Measurements from ENCODE around the gene M6PR. TPM values are rescaled to one million over a fixed set of nuclear protein-coding genes. Genes with fewer than 3 reads are reported as not detected.

M6PR gene
- total and polyA plus RNA-seq, 10 of the 15 experiments (the other 5 are each of a cell fraction or from before 2014, with no cell fraction given): 65.4 to 209 (median 139) TPM

- peaks cover 16% of the 10 kb centered on the region; the same call in 1 of the 2 replicates for H3K4me1 ChIP-seq (ENCODE audit: control insufficient read depth, insufficient read depth, low read length)
- H3K79me2 ChIP-seq (ENCODE audit: control insufficient read depth, insufficient read depth, low read length): no peaks in the 10 kb centered on the region
- BruUV-seq (replicated peaks): no TSS peak
- intact Hi-C loops (cut with micrococcal nuclease; ENCODE audit: unreplicated experiment): no loop called here
- no peak for DNase-seq (ENCODE audit: low read depth, low spot score)
- no peaks in the 10 kb centered on the region for H4K20me1 ChIP-seq (ENCODE audit: control insufficient read depth, insufficient read depth)
- no peak overlapping the region for H3K4me3 ChIP-seq
- no peak overlapping the region for H2AFZ ChIP-seq (ENCODE audit: control insufficient read depth, low read depth, low read length)
- no peak overlapping the region for H3K4me2 ChIP-seq (ENCODE audit: control insufficient read depth, insufficient read depth)
- H3K9ac ChIP-seq (ENCODE audit: control insufficient read depth, insufficient read depth, low read length): no peak overlapping the region
- RAD21 ChIA-PET (ENCODE audit: unreplicated experiment): no interaction called here
- 93% methylated on average over 4 of the region's 4 CpGs for WGBS (ENCODE audit: insufficient coverage, insufficient replicate concordance, low lambda C conversion rate, missing lambda C conversion rate)
- no peaks in the 10 kb centered on the region for H3K36me3 ChIP-seq (ENCODE audit: control insufficient read depth in 2 of 2, insufficient read depth in 2 of 2, low read length in 1 of 2)
- in situ Hi-C loops (cut with MboI): no loop called here
- no peaks in the 10 kb centered on the region for H3K27me3 ChIP-seq (replicated peaks in 1 of 2; ENCODE audit: control insufficient read depth in 2 of 2, insufficient read depth in 2 of 2, low read length in 1 of 2)
- CTCF ChIA-PET: no interaction called here
- POLR2A ChIA-PET: no interaction called here
- SMC1A ChIA-PET (ENCODE audit: uncharacterized antibody, unreplicated experiment): no interaction called here
- ATAC-seq: no peak
- H3K27ac ChIP-seq (ENCODE audit: control insufficient read depth, insufficient read depth): no peak overlapping the region
- FAIRE-seq: no peak
- no peaks in the 10 kb centered on the region for H3K9me3 ChIP-seq (replicated peaks; ENCODE audit: control insufficient read depth, insufficient read depth, low read length)
- TF ChIP-seq ZNF274 (IDR thresholded peaks at IDR 0.05; ENCODE audit: insufficient read depth, insufficient read length) (no peak), HDGF (IDR thresholded peaks at IDR 0.05) (no peak)
Measured at GRCh38 chr12:8995021-8995775, 45.8 kb upstream of the M6PR start.

- TF ChIP-seq ZNF592 (IDR thresholded peaks at IDR 0.05) (no peak), FOXK2 (IDR thresholded peaks at IDR 0.05) (no peak), CEBPB (IDR thresholded peaks at IDR 0.05; ENCODE audit: borderline replicate concordance in 1 of 2, low read depth in 2 of 2, low read length in 2 of 2) (no peak), CUX1 (IDR thresholded peaks at IDR 0.05; ENCODE audit: insufficient replicate concordance, low read depth, low read length) (no peak), STAT3 (IDR thresholded peaks at IDR 0.05; ENCODE audit: low read depth, low read length) (no peak)
- POLR2A ChIA-PET: no interaction called here
- BruUV-seq (replicated peaks): no TSS peak
- RAD21 ChIA-PET (ENCODE audit: unreplicated experiment): no interaction called here
- no peaks in the 10 kb centered on the region for H3K79me2 ChIP-seq (ENCODE audit: control insufficient read depth, insufficient read depth, low read length)
- H3K4me1 ChIP-seq (ENCODE audit: control insufficient read depth, insufficient read depth, low read length): peaks cover 16% of the 10 kb centered on the region; the same call in 1 of the 2 replicates
- no peak overlapping the region for H3K4me2 ChIP-seq (ENCODE audit: control insufficient read depth, insufficient read depth)
- no peak for ATAC-seq
- CTCF ChIA-PET: no interaction called here
- no peak overlapping the region for H3K4me3 ChIP-seq
- H3K9ac ChIP-seq (ENCODE audit: control insufficient read depth, insufficient read depth, low read length): no peak overlapping the region
- no peaks in the 10 kb centered on the region for H3K9me3 ChIP-seq (replicated peaks; ENCODE audit: control insufficient read depth, insufficient read depth, low read length)
- H4K20me1 ChIP-seq (ENCODE audit: control insufficient read depth, insufficient read depth): no peaks in the 10 kb centered on the region
- in situ Hi-C loops (cut with MboI) (no loop called here), intact Hi-C loops (cut with micrococcal nuclease; ENCODE audit: unreplicated experiment) (no loop called here)
- SMC1A ChIA-PET (ENCODE audit: uncharacterized antibody, unreplicated experiment): no interaction called here
- H3K27ac ChIP-seq (ENCODE audit: control insufficient read depth, insufficient read depth): no peak overlapping the region
- H3K27me3 ChIP-seq (replicated peaks in 1 of 2; ENCODE audit: control insufficient read depth in 2 of 2, insufficient read depth in 2 of 2, low read length in 1 of 2): no peaks in the 10 kb centered on the region
- WGBS (ENCODE audit: insufficient coverage, insufficient replicate concordance, low lambda C conversion rate, missing lambda C conversion rate): 85% methylated on average over 3 of the region's 3 CpGs
- DNase-seq (ENCODE audit: low read depth, low spot score): no peak
- FAIRE-seq: no peak
- no peaks in the 10 kb centered on the region for H3K36me3 ChIP-seq (ENCODE audit: control insufficient read depth in 2 of 2, insufficient read depth in 2 of 2, low read length in 1 of 2)
- H2AFZ ChIP-seq (ENCODE audit: control insufficient read depth, low read depth, low read length): no peak overlapping the region
Measured at GRCh38 chr12:8993827-8994226, 44.4 kb upstream of the M6PR start.

Data from GM12878 (cell line).